ENCODE measurements around the gene FXYD6.

DNA sequence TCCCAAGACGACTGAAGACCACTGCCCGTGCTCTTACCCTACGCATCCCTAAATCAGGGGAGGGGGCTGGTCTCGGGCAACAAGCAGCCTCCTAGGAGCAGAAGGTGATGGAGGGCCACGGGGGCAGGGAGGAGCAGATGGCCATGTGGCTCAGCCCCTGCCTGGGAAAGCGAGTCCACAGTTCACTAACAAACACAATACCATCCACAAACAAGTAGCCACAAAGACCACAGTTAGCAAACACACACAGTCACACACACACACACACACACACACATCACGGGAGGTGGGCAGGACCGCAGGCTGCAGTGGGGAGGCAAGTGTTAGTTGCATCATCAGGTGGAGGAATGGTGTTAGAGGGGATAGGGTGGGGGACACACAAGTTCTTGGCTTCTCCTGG lies 38.7 kb downstream of the FXYD6 start:
- TF ChIP-seq REST (IDR thresholded peaks at IDR 0.05; ENCODE audit: low read depth, low read length) (no peak), CTCF (IDR thresholded peaks at IDR 0.05) (no peak), RCOR1 (IDR thresholded peaks at IDR 0.05; ENCODE audit: low read length) (no peak), EZH2phosphoT487 (IDR thresholded peaks at IDR 0.05; ENCODE audit: borderline replicate concordance, low read depth) (no peak), SMC3 (IDR thresholded peaks at IDR 0.05; ENCODE audit: low read depth, low read length) (no peak), MXI1 (IDR thresholded peaks at IDR 0.05; ENCODE audit: low read depth, low read length) (no peak), POLR2AphosphoS5 (IDR thresholded peaks at IDR 0.05; ENCODE audit: low read depth, low read length) (no peak), ZBTB33 (IDR thresholded peaks at IDR 0.05; ENCODE audit: borderline replicate concordance, low read depth) (no peak), RFX5 (IDR thresholded peaks at IDR 0.05; ENCODE audit: low read length) (no peak), TEAD4 (IDR thresholded peaks at IDR 0.05; ENCODE audit: borderline replicate concordance, insufficient read depth) (no peak), CHD2 (IDR thresholded peaks at IDR 0.05; ENCODE audit: low read length, partially characterized antibody) (no peak)
